H1 (cell line): ENCODE data around the gene RDM1. TPM values are rescaled to one million over a fixed set of nuclear protein-coding genes. Genes with fewer than 3 reads are reported as not detected.

Experiments used
- CTCF ChIA-PET: fragments of 300-600 bp; sonication (Branson Sonifier 250); formaldehyde crosslinking; loops from one replicate; lab custom pipeline; 2021; ENCODE audit not compliant: partially characterized antibody; lab: Charles Lee
- POLR2A ChIA-PET: fragments of 300-600 bp; sonication (Branson Sonifier 250); formaldehyde crosslinking; loops from one replicate; lab custom pipeline; 2021; ENCODE audit warnings: inconsistent platforms; ENCODE audit not compliant: partially characterized antibody; lab: Charles Lee
- DNase-seq, 2 experiments: peaks; one replicate each; pipeline versions ENCODE4 v3.0.0 to v3.0.0-alpha.2; 2010 to 2022; ENCODE audit warnings: low spot score in 2 of 2, low read depth in 1 of 2, mixed read lengths in 1 of 2
- FAIRE-seq: peaks from 2 replicates; lab custom pipeline; 2011; peaks lifted over from hg19 to GRCh38; lab: Jason Lieb, UNC
- H2AFZ ChIP-seq: 2 replicates; pipeline ENCODE4 v1.8.1; 2012; ENCODE audit warnings: low read length, inconsistent platforms
- H2AK5ac ChIP-seq: 2 replicates; pipeline ENCODE4 v1.6.1; 2013; ENCODE audit warnings: low read depth, low read length
- H2BK120ac ChIP-seq: replicated peaks from 2 replicates; pipeline ENCODE3; 2013; ENCODE audit warnings: low read depth, low read length, inconsistent platforms
- H2BK12ac ChIP-seq: 2 replicates; pipeline ENCODE4 v1.6.1; 2013; ENCODE audit warnings: low read depth, low read length
- H2BK15ac ChIP-seq: 2 replicates; pipeline ENCODE4 v1.6.1; 2013; ENCODE audit warnings: low read length
- H2BK20ac ChIP-seq: 2 replicates; pipeline ENCODE4 v1.6.1; 2013; ENCODE audit warnings: low read length
- H2BK5ac ChIP-seq: 2 replicates; pipeline ENCODE4 v1.6.1; 2013; ENCODE audit warnings: low read depth, low read length
- H3K14ac ChIP-seq: 2 replicates; pipeline ENCODE4 v1.6.1; 2013; ENCODE audit warnings: inconsistent platforms; ENCODE audit not compliant: insufficient read length
- H3K18ac ChIP-seq: 2 replicates; pipeline ENCODE4 v1.6.1; 2013; ENCODE audit warnings: low read length; ENCODE audit errors: extremely low read depth
- H3K23ac ChIP-seq: 2 replicates; pipeline ENCODE4 v1.6.1; 2013; ENCODE audit warnings: inconsistent platforms; ENCODE audit not compliant: insufficient read length
- H3K23me2 ChIP-seq: 2 replicates; pipeline ENCODE4 v1.6.1; 2013; ENCODE audit warnings: low read depth, low read length
- H3K27ac ChIP-seq: 2 replicates; pipeline ENCODE4 v1.6.1; 2011; ENCODE audit warnings: low read depth, low read length, inconsistent platforms
- H3K27me3 ChIP-seq, 4 experiments: replicated peaks in 1 of 4; 1 replicate in 1 of 4; 2 replicates in 3 of 4; pipeline versions ENCODE4 v1.6.1 to v1.8.1; 2011 to 2013; ENCODE audit warnings: low read length in 3 of 4, mild to moderate bottlenecking in 3 of 4, inconsistent platforms in 2 of 4, mixed read lengths in 2 of 4, moderate library complexity in 1 of 4; ENCODE audit not compliant: control insufficient read depth in 3 of 4, insufficient read depth in 3 of 4; ENCODE audit errors: extremely low read depth in 1 of 4
- H3K36me3 ChIP-seq, 4 experiments: 2 replicates each; pipeline versions ENCODE4 v1.6.1 to v1.8.1; 2011 to 2013; ENCODE audit warnings: mild to moderate bottlenecking in 4 of 4, low read length in 3 of 4, moderate library complexity in 2 of 4, control low read depth in 1 of 4, inconsistent platforms in 1 of 4; ENCODE audit not compliant: insufficient read depth in 4 of 4, control insufficient read depth in 2 of 4
- H3K4ac ChIP-seq: replicated peaks from 2 replicates; pipeline ENCODE3; 2013; ENCODE audit warnings: low read length, low read depth, mixed read lengths, inconsistent platforms; ENCODE audit not compliant: insufficient read length
- H3K4me1 ChIP-seq, 4 experiments: replicated peaks in 1 of 4; 1 replicate in 1 of 4; 2 replicates in 3 of 4; pipeline versions ENCODE4 v1.6.1 to v1.8.1; 2011 to 2013; ENCODE audit warnings: low read length in 3 of 4, inconsistent platforms in 2 of 4, mixed read lengths in 1 of 4; ENCODE audit not compliant: insufficient read depth in 4 of 4, control insufficient read depth in 3 of 4
- H3K4me2 ChIP-seq, 2 experiments: 2 replicates each; pipeline versions ENCODE4 v1.6.1 to v1.8.1; 2011 to 2013; ENCODE audit warnings: low read depth in 2 of 2, low read length in 2 of 2, control low read depth in 1 of 2, inconsistent platforms in 1 of 2, mild to moderate bottlenecking in 1 of 2; ENCODE audit not compliant: insufficient read depth in 1 of 2
- H3K4me3 ChIP-seq, 4 experiments: fragments of 200-600, 300-600 bp in 1 of 4; sonication (generic), shearing (Covaris generic), sonication (Bioruptor Twin) in 1 of 4; 2 replicates each; pipeline versions ENCODE4 v1.5.1 to v1.8.1; 2011 to 2016; ENCODE audit warnings: low read length in 4 of 4, low read depth in 3 of 4, control low read depth in 2 of 4, inconsistent platforms in 2 of 4, mild to moderate bottlenecking in 2 of 4, mixed read lengths in 1 of 4, moderate library complexity in 1 of 4; ENCODE audit not compliant: insufficient read depth in 2 of 4; ENCODE audit errors: extremely low read depth in 1 of 4
- H3K56ac ChIP-seq: replicated peaks from 2 replicates; pipeline ENCODE3; 2013; ENCODE audit warnings: low read depth, mild to moderate bottlenecking, mixed read lengths, low read length, inconsistent platforms; ENCODE audit not compliant: insufficient read length
- H3K79me1 ChIP-seq: 2 replicates; pipeline ENCODE4 v1.6.1; 2013; ENCODE audit warnings: low read depth, low read length, control low read depth
- H3K79me2 ChIP-seq, 2 experiments: 2 replicates each; pipeline versions ENCODE4 v1.6.1 to v1.8.1; 2012 to 2013; ENCODE audit warnings: low read length in 2 of 2, mild to moderate bottlenecking in 2 of 2, inconsistent platforms in 1 of 2; ENCODE audit not compliant: insufficient read depth in 2 of 2, control insufficient read depth in 1 of 2
- H3K9ac ChIP-seq, 4 experiments: replicated peaks in 1 of 4; 1 replicate in 1 of 4; 2 replicates in 3 of 4; pipeline versions ENCODE4 v1.6.1 to v1.8.1; 2011 to 2013; ENCODE audit warnings: low read depth in 3 of 4, low read length in 3 of 4, control low read depth in 2 of 4, mild to moderate bottlenecking in 2 of 4, moderate library complexity in 2 of 4, inconsistent platforms in 1 of 4; ENCODE audit errors: extremely low read depth in 1 of 4
- H3K9me3 ChIP-seq, 2 experiments: 2 replicates each; pipeline versions ENCODE4 v1.6.1 to v1.8.1; 2012 to 2013; ENCODE audit warnings: mild to moderate bottlenecking in 2 of 2, moderate library complexity in 2 of 2, control low read depth in 1 of 2, inconsistent platforms in 1 of 2, low read depth in 1 of 2, low read length in 1 of 2, mixed read lengths in 1 of 2; ENCODE audit not compliant: insufficient read depth in 2 of 2
- H4K20me1 ChIP-seq, 2 experiments: replicated peaks in 1 of 2; 2 replicates each; pipeline versions ENCODE3 to v1.8.1; 2011 to 2013; ENCODE audit warnings: inconsistent platforms in 2 of 2, low read length in 2 of 2, mild to moderate bottlenecking in 1 of 2; ENCODE audit not compliant: insufficient read depth in 2 of 2, control insufficient read depth in 1 of 2
- H4K5ac ChIP-seq: 2 replicates; pipeline ENCODE4 v1.6.1; 2013; ENCODE audit warnings: low read length, low read depth, mixed read lengths, inconsistent platforms; ENCODE audit not compliant: insufficient read length
- H4K8ac ChIP-seq: 2 replicates; pipeline ENCODE4 v1.8.0; 2013; ENCODE audit warnings: mild to moderate bottlenecking, moderate library complexity, low read length, inconsistent platforms; ENCODE audit not compliant: insufficient read depth; ENCODE audit errors: extremely low read depth
- H4K91ac ChIP-seq: replicated peaks from 2 replicates; pipeline ENCODE3; 2013; ENCODE audit warnings: low read length, mixed read lengths, inconsistent platforms; ENCODE audit not compliant: insufficient read length
- BCL11A ChIP-seq, 2 experiments: IDR thresholded peaks; one replicate each; pipeline ENCODE4 v1.6.1; 2011; ENCODE audit warnings: low read depth in 2 of 2, low read length in 2 of 2, mild to moderate bottlenecking in 2 of 2
- CBX5 ChIP-seq: fragments of 300-800, 300-1000 bp; sonication (generic); IDR thresholded peaks from 2 replicates; pipeline ENCODE4 v1.7.1; 2016; ENCODE audit warnings: antibody characterized with exemption, low read length, low read depth
- CHD2 ChIP-seq: IDR thresholded peaks from 2 replicates; pipeline ENCODE4 v1.6.1; 2012; ENCODE audit warnings: low read length, improper control_type of control experiment
- JUND ChIP-seq: IDR thresholded peaks from 2 replicates; pipeline ENCODE4 v1.6.1; 2011; ENCODE audit warnings: mild to moderate bottlenecking, improper control_type of control experiment, low read length
- KDM5A ChIP-seq: fragments of 200-600 bp; IDR thresholded peaks from 2 replicates; pipeline ENCODE4 v1.7.1; 2012; ENCODE audit warnings: mild to moderate bottlenecking, low read length, inconsistent platforms, mixed read lengths
- MAX ChIP-seq: IDR thresholded peaks from 2 replicates; pipeline ENCODE4 v1.6.1; 2012; ENCODE audit warnings: inconsistent platforms
- NRF1 ChIP-seq: IDR thresholded peaks from 2 replicates; pipeline ENCODE4 v1.6.1; 2011; ENCODE audit warnings: mild to moderate bottlenecking, low read depth, low read length, improper control_type of control experiment
- RFX5 ChIP-seq: IDR thresholded peaks from 2 replicates; pipeline ENCODE4 v1.6.1; 2011; ENCODE audit warnings: low read depth, low read length, improper control_type of control experiment, borderline replicate concordance
- RXRA ChIP-seq: IDR thresholded peaks from 2 replicates; pipeline ENCODE4 v1.6.1; 2011; ENCODE audit warnings: low read depth, mild to moderate bottlenecking, low read length, moderate library complexity; ENCODE audit not compliant: insufficient read depth
- SAP30 ChIP-seq: fragments of 300-600 bp; sonication (generic); IDR thresholded peaks from 2 replicates; pipeline ENCODE4 v1.7.1; 2012; ENCODE audit warnings: low read length, moderate library complexity, mild to moderate bottlenecking, inconsistent platforms; ENCODE audit not compliant: insufficient read depth, insufficient replicate concordance
- SIX5 ChIP-seq: IDR thresholded peaks from 2 replicates; pipeline ENCODE4 v1.6.1; 2011; ENCODE audit warnings: mild to moderate bottlenecking, low read depth, low read length
- SUZ12 ChIP-seq: fragments of 200-600 bp; sonication (generic); IDR thresholded peaks from 2 replicates; pipeline ENCODE4 v1.6.1; 2012; ENCODE audit warnings: mild to moderate bottlenecking, inconsistent platforms, low read length, moderate library complexity, mixed read lengths
- TCF12 ChIP-seq: IDR thresholded peaks from 2 replicates; pipeline ENCODE4 v1.6.1; 2011; ENCODE audit warnings: low read depth, mild to moderate bottlenecking, low read length
- TEAD4 ChIP-seq: IDR thresholded peaks from 2 replicates; pipeline ENCODE4 v1.6.1; 2012; ENCODE audit warnings: low read depth, low read length, inconsistent platforms, mixed read lengths
- WGBS, 2 experiments: shearing (Covaris generic) in 1 of 2; methylation state at CpG; one replicate each; pipeline versions ENCODE4 v1.1.6 to v1.1.7; 2013 to 2015; ENCODE audit warnings: low lambda C conversion rate in 2 of 2, mixed read lengths in 2 of 2, inconsistent platforms in 1 of 2, low coverage in 1 of 2, missing lambda C conversion rate in 1 of 2; ENCODE audit not compliant: insufficient replicate concordance in 2 of 2, insufficient coverage in 1 of 2, insufficient read length in 1 of 2; ENCODE audit errors: extremely low coverage in 1 of 2, missing lambda C conversion rate in 1 of 2; 5-methylcytosine and 5-hydroxymethylcytosine counted together
- polyA plus RNA-seq, 7 experiments: library from polyadenylated mRNA; depleted of rRNA in 3 of 7; stranded (reverse) in 5 of 7; unstranded in 2 of 7; fragments of >200 nt in 5 of 7; fragments of 200-250 nt in 2 of 7; gene quantifications; 1 replicate in 5 of 7; 2 replicates in 1 of 7; 4 replicates in 1 of 7; pipeline versions ENCODE4 v1.2.1 to v1.2.3, GENCODE V29; 2011 to 2013; ENCODE audit warnings: missing spikeins in 2 of 7, mixed read lengths in 2 of 7
- total RNA-seq: library from RNA; stranded (reverse); fragmentation: NEBNext Ultra II Directional; extraction: Animal tissue kit (Norgen Biotek cat#: 25700); gene quantifications from 2 replicates; pipeline ENCODE4 v1.2.1, GENCODE V29; 2021
- TF ChIP-seq, protein P1 (sequence below): IDR thresholded peaks from 2 replicates; pipeline ENCODE4 v1.6.1; 2011; ENCODE audit warnings: low read depth, mild to moderate bottlenecking, low read length; ENCODE audit not compliant: insufficient read depth

RDM1 gene
- total and polyA plus RNA-seq, 2 of the 8 experiments (the other 6 are each of a cell fraction or from before 2014, with no cell fraction given), result 7.3 to 9.7 TPM

- no peak overlapping the region for H3K56ac ChIP-seq
- no peaks in the 10 kb centered on the region for H3K27me3 ChIP-seq
- H3K23me2 ChIP-seq, result no peaks in the 10 kb centered on the region
- DNase-seq (no peak), FAIRE-seq (no peak)
- no peak overlapping the region for H3K4me3 ChIP-seq
- no peak overlapping the region for H4K5ac ChIP-seq
- H2BK120ac ChIP-seq, result no peak overlapping the region
- no peaks in the 10 kb centered on the region; a peak in 3 of 8 replicates for H3K36me3 ChIP-seq
- H2AK5ac ChIP-seq, result no peak overlapping the region
- WGBS, 2 experiments, result 70% methylated on average over 2 of the region's 2 CpGs; no CpG with 5 or more reads in 1 of the 2 experiments
- H3K27ac ChIP-seq, result no peak overlapping the region
- no peak overlapping the region for H2BK20ac ChIP-seq
- peaks cover 30 to 32% of the 10 kb centered on the region in 2 experiments for H3K9me3 ChIP-seq
- no peak overlapping the region for H2BK15ac ChIP-seq
- H4K91ac ChIP-seq, result no peak overlapping the region
- H4K20me1 ChIP-seq, result no peaks in the 10 kb centered on the region
- H3K23ac ChIP-seq, result no peak overlapping the region
- H3K4me2 ChIP-seq, result no peak overlapping the region
- H3K79me2 ChIP-seq, result no peaks in the 10 kb centered on the region; a peak in 1 of 4 replicates
- H3K9ac ChIP-seq, result no peak overlapping the region
- CTCF ChIA-PET, result no interaction called here
- H2BK5ac ChIP-seq, result no peak overlapping the region
- no peak overlapping the region for H2AFZ ChIP-seq
- POLR2A ChIA-PET, result no interaction called here
- H3K4ac ChIP-seq, result no peak overlapping the region
- H3K14ac ChIP-seq, result no peak overlapping the region
- no peak overlapping the region for H3K18ac ChIP-seq
- no peak overlapping the region for H2BK12ac ChIP-seq
- H3K4me1 ChIP-seq, result no peaks in the 10 kb centered on the region
- H3K79me1 ChIP-seq, result no peaks in the 10 kb centered on the region
- H4K8ac ChIP-seq, result no peak overlapping the region
- TF ChIP-seq CHD2, result no peak
- TF ChIP-seq JUND, result no peak
- no peak for TF ChIP-seq SUZ12
- no peak for TF ChIP-seq RFX5
- TF ChIP-seq BCL11A (IDR thresholded peaks at IDR 0.05; ENCODE audit: low read depth in 2 of 2, low read length in 2 of 2), result no peak
- no peak for TF ChIP-seq NRF1
- TF ChIP-seq CBX5, result no peak
- TF ChIP-seq MAX, result no peak
- TF ChIP-seq SAP30, result no peak
- no peak for TF ChIP-seq KDM5A
- TF ChIP-seq, protein P1, sequence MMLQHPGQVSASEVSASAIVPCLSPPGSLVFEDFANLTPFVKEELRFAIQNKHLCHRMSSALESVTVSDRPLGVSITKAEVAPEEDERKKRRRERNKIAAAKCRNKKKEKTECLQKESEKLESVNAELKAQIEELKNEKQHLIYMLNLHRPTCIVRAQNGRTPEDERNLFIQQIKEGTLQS, result no peak
- TF ChIP-seq RXRA, result no peak
- TF ChIP-seq SIX5, result no peak
- no peak for TF ChIP-seq TCF12
- no peak for TF ChIP-seq TEAD4
Measured at GRCh38 chr17:35912942-35913341, 17.6 kb downstream of the RDM1 start.
